ENCODE measurements around the gene GOLM1.
A peak's percentile ranks its signal among the peaks of the same experiment; 100 is the strongest.

The GOLM1 gene

DNA sequence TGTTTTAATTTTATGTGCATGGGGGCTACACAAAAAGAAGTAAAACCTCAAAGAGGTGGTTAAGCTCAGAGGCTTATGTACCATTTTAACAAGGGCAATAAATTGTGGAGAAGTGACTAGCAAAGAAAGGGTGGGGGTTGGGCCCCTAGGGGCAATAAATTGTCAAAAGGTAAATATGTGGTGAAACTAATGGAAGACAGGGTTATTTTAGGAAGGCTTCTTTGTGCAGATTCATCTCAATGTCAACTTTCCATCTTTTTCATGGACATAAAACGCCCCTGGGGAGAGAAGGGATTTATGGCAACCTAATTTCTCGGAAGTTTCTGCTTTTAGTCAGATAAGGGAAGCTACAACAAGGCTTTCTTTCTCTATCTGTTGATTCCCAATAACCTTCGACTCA, 42.5 kb upstream of the GOLM1 start (continued):
- peak; percentile 73; the same call in 1 of the 2 replicates for TF ChIP-seq TRIM28 (IDR thresholded peaks at IDR 0.05; ENCODE audit: borderline replicate concordance, low read length)
- TF ChIP-seq ZFP37 (tag by site-specific recombination; IDR thresholded peaks at IDR 0.05): no peak
- TF ChIP-seq, protein P1, sequence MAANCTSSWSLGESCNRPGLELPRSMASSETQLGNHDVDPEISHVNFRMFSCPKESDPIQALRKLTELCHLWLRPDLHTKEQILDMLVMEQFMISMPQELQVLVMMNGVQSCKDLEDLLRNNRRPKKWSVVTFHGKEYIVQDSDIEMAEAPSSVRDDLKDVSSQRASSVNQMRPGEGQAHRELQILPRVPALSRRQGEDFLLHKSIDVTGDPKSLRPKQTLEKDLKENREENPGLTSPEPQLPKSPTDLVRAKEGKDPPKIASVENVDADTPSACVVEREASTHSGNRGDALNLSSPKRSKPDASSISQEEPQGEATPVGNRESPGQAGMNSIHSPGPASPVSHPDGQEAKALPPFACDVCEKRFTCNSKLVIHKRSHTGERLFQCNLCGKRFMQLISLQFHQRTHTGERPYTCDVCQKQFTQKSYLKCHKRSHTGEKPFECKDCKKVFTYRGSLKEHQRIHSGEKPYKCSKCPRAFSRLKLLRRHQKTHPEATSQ (tag by site-specific recombination; IDR thresholded peaks at IDR 0.05): peak; percentile 83
- TF ChIP-seq ZSCAN16 (tag by site-specific recombination; IDR thresholded peaks at IDR 0.05): peak; percentile 85
- TF ChIP-seq ZNF112 (tag by site-specific recombination; IDR thresholded peaks at IDR 0.05): no peak
- TF ChIP-seq ZNF791 (tag by site-specific recombination; IDR thresholded peaks at IDR 0.05): no peak
- peak; percentile 51; the same call in 1 of the 2 replicates for TF ChIP-seq ZNF211 (tag by site-specific recombination; IDR thresholded peaks at IDR 0.05; ENCODE audit: low read depth)
- 0 out of 2 replicates have a peak, but pooled peaks have one; percentile 75 for TF ChIP-seq ZNF2 (tag by site-specific recombination; IDR thresholded peaks at IDR 0.05)
- TF ChIP-seq ZNF600 (tag by site-specific recombination; IDR thresholded peaks at IDR 0.05): no peak
- TF ChIP-seq IKZF3 (tag by site-specific recombination; IDR thresholded peaks at IDR 0.05): peak; percentile 87
- no peak for TF ChIP-seq ZBTB48 (tag by site-specific recombination; IDR thresholded peaks at IDR 0.05)

DNA sequence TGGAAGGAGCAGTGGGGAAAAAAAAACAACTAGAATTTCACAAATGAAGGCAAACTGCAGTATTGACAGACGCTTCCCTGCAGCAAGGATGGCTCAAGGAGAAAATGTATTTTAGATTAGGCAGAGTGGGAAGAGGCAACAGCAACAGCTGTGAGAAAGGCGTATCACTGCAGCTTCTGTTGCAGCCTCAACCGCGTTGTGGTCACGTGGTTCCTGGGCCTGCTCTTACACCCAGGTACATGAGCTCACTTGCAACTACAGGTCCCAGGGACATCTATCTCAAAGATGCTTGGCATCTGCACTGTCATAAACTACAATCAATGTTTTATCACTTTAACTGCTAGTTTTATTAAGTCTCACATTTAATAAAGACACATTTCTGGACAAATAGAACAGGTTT, 36.0 kb upstream of the GOLM1 start:
- ChIA-PET POLR2A (no interaction called here), CTCF (no interaction called here)
- no peaks in the 10 kb centered on the region for H3K9me3 ChIP-seq (ENCODE audit: control insufficient read depth, insufficient read depth, low read depth, low read length)
- no peaks in the 10 kb centered on the region for H3K36me3 ChIP-seq (ENCODE audit: control insufficient read depth in 2 of 2, insufficient read depth in 1 of 2, low read length in 2 of 2)
- TF ChIP-seq, protein P2, sequence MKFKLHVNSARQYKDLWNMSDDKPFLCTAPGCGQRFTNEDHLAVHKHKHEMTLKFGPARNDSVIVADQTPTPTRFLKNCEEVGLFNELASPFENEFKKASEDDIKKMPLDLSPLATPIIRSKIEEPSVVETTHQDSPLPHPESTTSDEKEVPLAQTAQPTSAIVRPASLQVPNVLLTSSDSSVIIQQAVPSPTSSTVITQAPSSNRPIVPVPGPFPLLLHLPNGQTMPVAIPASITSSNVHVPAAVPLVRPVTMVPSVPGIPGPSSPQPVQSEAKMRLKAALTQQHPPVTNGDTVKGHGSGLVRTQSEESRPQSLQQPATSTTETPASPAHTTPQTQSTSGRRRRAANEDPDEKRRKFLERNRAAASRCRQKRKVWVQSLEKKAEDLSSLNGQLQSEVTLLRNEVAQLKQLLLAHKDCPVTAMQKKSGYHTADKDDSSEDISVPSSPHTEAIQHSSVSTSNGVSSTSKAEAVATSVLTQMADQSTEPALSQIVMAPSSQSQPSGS (tag by site-specific recombination; IDR thresholded peaks at IDR 0.05; ENCODE audit: low read depth): no peak
- TF ChIP-seq, protein P3, sequence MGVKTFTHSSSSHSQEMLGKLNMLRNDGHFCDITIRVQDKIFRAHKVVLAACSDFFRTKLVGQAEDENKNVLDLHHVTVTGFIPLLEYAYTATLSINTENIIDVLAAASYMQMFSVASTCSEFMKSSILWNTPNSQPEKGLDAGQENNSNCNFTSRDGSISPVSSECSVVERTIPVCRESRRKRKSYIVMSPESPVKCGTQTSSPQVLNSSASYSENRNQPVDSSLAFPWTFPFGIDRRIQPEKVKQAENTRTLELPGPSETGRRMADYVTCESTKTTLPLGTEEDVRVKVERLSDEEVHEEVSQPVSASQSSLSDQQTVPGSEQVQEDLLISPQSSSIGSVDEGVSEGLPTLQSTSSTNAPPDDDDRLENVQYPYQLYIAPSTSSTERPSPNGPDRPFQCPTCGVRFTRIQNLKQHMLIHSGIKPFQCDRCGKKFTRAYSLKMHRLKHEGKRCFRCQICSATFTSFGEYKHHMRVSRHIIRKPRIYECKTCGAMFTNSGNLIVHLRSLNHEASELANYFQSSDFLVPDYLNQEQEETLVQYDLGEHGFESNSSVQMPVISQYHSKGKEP (tag by site-specific recombination; IDR thresholded peaks at IDR 0.05): peak; percentile 83
- TF ChIP-seq ZNF335 (tag by site-specific recombination; conservative IDR thresholded peaks at IDR 0.05) (peak; percentile 31; the same call in 1 of the 2 replicates), ZNF529 (tag by site-specific recombination; IDR thresholded peaks at IDR 0.05; ENCODE audit: insufficient replicate concordance) (no peak), ZNF211 (tag by site-specific recombination; IDR thresholded peaks at IDR 0.05; ENCODE audit: low read depth) (no peak)
- no peaks in the 10 kb centered on the region for H3K4me1 ChIP-seq (ENCODE audit: control insufficient read depth, insufficient read depth, low read length)
- no peak overlapping the region for H3K27ac ChIP-seq (ENCODE audit: extremely low read depth, low read depth, low read length)
- H3K4me3 ChIP-seq (ENCODE audit: low read depth, low read length): no peak overlapping the region

DNA sequence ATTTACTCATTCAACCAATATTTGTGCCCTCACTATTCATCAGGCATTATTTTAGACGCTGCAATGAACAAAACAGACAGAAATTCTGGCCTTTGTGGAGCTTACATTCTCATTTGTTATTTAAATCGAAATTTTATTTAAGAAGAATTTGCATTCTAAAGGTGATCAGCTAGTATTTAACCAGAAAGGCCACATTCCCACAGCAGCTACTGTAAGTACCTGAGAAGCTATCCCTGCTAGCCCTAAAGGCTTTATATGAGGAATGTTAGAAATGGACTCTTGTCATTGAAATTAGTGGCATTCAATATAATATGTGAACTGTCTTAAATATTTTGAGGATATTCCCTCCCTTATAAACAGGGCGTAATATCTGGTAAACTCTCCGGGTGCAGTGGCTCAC, 35.0 kb upstream of the GOLM1 start:
- H3K27ac ChIP-seq (ENCODE audit: extremely low read depth, low read depth, low read length): no peak overlapping the region
- POLR2A ChIA-PET: no interaction called here
- H3K4me3 ChIP-seq (ENCODE audit: low read depth, low read length): no peak overlapping the region
- CTCF ChIA-PET: no interaction called here
- H3K4me1 ChIP-seq (ENCODE audit: control insufficient read depth, insufficient read depth, low read length): no peaks in the 10 kb centered on the region
- no peaks in the 10 kb centered on the region for H3K9me3 ChIP-seq (ENCODE audit: control insufficient read depth, insufficient read depth, low read depth, low read length)
- H3K36me3 ChIP-seq (ENCODE audit: control insufficient read depth in 2 of 2, insufficient read depth in 1 of 2, low read length in 2 of 2): no peaks in the 10 kb centered on the region
- TF ChIP-seq ZBTB48 (tag by site-specific recombination; IDR thresholded peaks at IDR 0.05) (no peak), ZNF777 (tag by site-specific recombination; IDR thresholded peaks at IDR 0.05; ENCODE audit: borderline replicate concordance) (no peak), SP3 (tag by site-specific recombination; IDR thresholded peaks at IDR 0.05) (no peak), ZNF701 (tag by site-specific recombination; IDR thresholded peaks at IDR 0.05) (no peak), WT1 (tag by site-specific recombination; IDR thresholded peaks at IDR 0.05) (no peak), ZNF19 (tag by site-specific recombination; IDR thresholded peaks at IDR 0.05; ENCODE audit: low read depth) (no peak), ZNF2 (tag by site-specific recombination; IDR thresholded peaks at IDR 0.05) (no peak)
- TF ChIP-seq, protein P4, sequence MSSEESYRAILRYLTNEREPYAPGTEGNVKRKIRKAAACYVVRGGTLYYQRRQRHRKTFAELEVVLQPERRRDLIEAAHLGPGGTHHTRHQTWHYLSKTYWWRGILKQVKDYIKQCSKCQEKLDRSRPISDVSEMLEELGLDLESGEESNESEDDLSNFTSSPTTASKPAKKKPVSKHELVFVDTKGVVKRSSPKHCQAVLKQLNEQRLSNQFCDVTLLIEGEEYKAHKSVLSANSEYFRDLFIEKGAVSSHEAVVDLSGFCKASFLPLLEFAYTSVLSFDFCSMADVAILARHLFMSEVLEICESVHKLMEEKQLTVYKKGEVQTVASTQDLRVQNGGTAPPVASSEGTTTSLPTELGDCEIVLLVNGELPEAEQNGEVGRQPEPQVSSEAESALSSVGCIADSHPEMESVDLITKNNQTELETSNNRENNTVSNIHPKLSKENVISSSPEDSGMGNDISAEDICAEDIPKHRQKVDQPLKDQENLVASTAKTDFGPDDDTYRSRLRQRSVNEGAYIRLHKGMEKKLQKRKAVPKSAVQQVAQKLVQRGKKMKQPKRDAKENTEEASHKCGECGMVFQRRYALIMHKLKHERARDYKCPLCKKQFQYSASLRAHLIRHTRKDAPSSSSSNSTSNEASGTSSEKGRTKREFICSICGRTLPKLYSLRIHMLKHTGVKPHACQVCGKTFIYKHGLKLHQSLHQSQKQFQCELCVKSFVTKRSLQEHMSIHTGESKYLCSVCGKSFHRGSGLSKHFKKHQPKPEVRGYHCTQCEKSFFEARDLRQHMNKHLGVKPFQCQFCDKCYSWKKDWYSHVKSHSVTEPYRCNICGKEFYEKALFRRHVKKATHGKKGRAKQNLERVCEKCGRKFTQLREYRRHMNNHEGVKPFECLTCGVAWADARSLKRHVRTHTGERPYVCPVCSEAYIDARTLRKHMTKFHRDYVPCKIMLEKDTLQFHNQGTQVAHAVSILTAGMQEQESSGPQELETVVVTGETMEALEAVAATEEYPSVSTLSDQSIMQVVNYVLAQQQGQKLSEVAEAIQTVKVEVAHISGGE (tag by site-specific recombination; conservative IDR thresholded peaks at IDR 0.05; ENCODE audit: low read depth): no peak
- TF ChIP-seq, protein P5, sequence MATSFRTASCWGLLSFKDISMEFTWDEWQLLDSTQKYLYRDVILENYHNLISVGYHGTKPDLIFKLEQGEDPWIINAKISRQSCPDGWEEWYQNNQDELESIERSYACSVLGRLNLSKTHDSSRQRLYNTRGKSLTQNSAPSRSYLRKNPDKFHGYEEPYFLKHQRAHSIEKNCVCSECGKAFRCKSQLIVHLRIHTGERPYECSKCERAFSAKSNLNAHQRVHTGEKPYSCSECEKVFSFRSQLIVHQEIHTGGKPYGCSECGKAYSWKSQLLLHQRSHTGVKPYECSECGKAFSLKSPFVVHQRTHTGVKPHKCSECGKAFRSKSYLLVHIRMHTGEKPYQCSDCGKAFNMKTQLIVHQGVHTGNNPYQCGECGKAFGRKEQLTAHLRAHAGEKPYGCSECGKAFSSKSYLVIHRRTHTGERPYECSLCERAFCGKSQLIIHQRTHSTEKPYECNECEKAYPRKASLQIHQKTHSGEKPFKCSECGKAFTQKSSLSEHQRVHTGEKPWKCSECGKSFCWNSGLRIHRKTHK (tag by site-specific recombination; IDR thresholded peaks at IDR 0.05): no peak
- TF ChIP-seq, protein P6, sequence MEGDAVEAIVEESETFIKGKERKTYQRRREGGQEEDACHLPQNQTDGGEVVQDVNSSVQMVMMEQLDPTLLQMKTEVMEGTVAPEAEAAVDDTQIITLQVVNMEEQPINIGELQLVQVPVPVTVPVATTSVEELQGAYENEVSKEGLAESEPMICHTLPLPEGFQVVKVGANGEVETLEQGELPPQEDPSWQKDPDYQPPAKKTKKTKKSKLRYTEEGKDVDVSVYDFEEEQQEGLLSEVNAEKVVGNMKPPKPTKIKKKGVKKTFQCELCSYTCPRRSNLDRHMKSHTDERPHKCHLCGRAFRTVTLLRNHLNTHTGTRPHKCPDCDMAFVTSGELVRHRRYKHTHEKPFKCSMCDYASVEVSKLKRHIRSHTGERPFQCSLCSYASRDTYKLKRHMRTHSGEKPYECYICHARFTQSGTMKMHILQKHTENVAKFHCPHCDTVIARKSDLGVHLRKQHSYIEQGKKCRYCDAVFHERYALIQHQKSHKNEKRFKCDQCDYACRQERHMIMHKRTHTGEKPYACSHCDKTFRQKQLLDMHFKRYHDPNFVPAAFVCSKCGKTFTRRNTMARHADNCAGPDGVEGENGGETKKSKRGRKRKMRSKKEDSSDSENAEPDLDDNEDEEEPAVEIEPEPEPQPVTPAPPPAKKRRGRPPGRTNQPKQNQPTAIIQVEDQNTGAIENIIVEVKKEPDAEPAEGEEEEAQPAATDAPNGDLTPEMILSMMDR (tag by site-specific recombination; IDR thresholded peaks at IDR 0.05): no peak

Measured in HEK293 (cell line).